HPDE6-E6E7 (cell line): Measurements from ENCODE around the gene CUL4A.
A peak's percentile ranks its signal among the peaks of the same experiment; 100 is the strongest.
"Not testable (repeated sequence)": the region's sequence is repeated elsewhere in the genome, so short reads cannot be mapped to it uniquely, and the experiment has no call there.

Experiments used
- DNase-seq: peaks from one replicate; pipeline ENCODE4 v3.0.0; 2011; ENCODE audit warnings: missing footprints; ENCODE audit errors: extremely low spot score

The CUL4A gene

DNA sequence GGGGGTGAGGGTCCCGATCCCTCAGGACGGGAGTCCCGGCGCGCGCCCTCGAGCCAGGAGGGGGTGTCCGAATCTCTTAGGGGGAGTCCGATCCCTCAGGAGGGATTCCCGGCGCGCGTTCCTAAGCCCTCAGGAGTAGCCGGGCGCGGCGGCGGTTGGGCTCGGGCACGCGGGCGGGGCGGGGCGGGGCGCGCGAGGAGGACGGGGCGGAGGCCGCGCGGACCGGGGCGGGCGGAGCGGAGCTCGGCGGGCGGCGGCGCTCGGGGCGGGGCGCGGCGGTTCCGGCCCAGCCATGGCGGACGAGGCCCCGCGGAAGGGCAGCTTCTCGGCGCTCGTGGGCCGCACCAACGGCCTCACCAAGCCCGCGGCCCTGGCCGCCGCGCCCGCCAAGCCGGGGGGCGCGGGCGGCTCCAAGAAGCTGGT lies at the start of gene CUL4A:
Gene CUL4A (plus strand): TSS at position 278 of the 423 bp plus-strand sequence. CDS start 15 bp downstream, at position 293.
- peak; percentile 59 for DNase-seq

GRCh38 chr13:113159701-113160100 lies 49.7 kb upstream of the CUL4A start:
- DNase-seq, result no peak

GRCh38 chr13:113160983-113161382 lies 48.4 kb upstream of the CUL4A start:
- no peak for DNase-seq

DNA sequence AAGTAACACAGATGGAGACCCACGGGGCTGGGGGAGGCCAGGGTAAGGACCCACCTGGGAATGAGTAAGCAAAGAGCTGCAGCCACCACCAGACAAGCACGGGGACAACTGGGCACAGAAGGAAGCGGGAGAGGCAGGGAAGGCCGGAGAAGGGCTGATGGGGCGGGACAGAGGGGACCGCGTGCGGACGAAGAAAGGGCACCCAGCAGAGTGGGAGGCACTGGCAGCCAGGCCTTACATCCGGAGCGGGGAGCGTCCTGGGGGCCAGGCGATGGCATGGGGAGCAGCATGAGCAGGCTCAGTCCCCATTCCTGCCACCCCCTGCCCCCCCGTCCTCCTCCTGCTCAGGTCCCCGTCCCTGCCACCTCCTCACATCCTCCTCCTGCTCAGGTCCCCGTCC lies 48.0 kb upstream of the CUL4A start:
- no peak for DNase-seq

- DNase-seq, result not testable (repeated sequence)
Observed at GRCh38 chr13:113161975-113162374, 47.4 kb upstream of the CUL4A start.

- DNase-seq, result no peak
Observed at GRCh38 chr13:113162783-113163685, 46.4 kb upstream of the CUL4A start.

DNA sequence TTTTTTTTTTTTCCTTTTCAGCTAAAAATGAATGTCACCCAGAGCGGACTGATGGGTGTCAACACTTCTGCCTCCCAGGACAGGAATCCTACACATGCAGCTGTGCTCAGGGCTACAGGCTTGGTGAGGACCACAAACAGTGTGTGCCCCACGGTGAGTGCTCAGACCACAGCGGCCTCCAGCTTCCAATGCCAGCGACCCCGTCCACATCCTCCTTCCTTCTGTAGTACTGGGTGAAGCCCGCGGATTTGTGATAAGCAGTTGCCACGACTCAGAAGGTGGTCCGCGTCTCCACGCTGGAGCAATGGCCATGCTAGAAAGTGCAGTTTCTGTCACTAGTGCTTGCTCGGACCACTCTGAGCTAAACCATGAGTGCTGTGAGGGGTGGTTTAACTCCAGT lies 44.9 kb upstream of the CUL4A start:
- DNase-seq, result no peak

GRCh38 chr13:113166266-113166665 lies 43.1 kb upstream of the CUL4A start:
- no peak for DNase-seq

DNA sequence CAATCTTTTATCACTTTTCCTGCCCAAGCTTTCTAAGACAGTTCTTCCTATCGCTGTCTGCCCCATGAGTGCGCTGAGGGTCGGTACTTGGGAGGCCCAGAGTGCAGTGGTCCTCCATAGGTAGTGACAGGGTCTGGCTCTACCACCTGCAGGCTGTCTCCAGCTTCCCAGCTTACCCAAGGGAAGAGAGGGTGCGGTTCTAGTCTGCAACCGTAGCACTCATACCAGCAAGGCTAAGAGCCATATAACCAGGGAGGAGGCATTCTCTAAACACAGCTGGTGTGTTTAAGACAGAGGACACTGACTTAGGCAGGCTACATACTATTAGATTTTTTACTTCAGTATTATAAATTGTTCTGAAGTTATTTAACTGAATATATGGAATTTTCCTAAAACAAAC lies 42.7 kb upstream of the CUL4A start:
- DNase-seq, result no peak

DNA sequence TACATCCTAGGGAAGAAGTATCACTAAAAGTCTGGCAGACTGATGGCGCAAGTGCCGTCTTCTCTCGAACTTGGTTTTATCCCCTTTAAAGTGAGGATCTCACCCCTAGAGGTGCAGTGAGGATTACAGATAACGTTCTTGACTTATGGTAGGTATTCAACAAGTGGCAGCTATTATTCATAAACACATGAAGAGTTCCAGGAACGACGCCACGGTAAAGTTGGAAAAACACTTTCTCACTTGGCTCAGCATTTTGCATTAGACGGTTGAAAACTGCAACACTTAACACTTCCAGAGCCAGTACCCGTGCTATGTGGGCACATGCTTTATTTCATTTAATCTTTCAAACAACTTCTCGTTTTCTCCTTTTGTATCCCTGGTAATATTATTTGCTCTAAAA lies 42.3 kb upstream of the CUL4A start:
- no peak for DNase-seq

DNA sequence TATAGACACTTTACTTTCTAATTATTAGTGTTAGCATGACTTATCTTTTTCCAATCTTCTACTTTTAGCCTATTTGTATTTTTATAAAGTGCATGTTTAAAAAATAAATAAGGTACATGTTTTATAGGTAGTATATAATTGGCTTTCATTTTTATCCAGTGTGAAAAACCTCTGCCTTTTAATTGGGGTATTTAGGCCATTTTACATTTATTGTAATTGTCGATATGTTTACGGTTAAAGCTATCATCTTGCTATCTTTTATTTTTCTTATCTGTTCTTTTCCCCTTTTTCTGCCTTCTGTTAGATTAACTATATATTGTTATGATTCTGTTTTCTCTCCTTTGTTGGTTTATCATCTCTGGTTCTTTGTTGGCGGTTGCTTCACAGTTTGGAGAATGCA lies 41.8 kb upstream of the CUL4A start:
- no peak for DNase-seq

- DNase-seq, result no peak
Observed at GRCh38 chr13:113168211-113168610, 41.2 kb upstream of the CUL4A start.

GRCh38 chr13:113169277-113170272 lies 39.8 kb upstream of the CUL4A start:
- no peak for DNase-seq

GRCh38 chr13:113170511-113170910 lies 38.9 kb upstream of the CUL4A start:
- no peak for DNase-seq

- DNase-seq, result no peak
Observed at GRCh38 chr13:113171250-113172125, 37.9 kb upstream of the CUL4A start.

GRCh38 chr13:113172419-113172926 lies 36.9 kb upstream of the CUL4A start:
- DNase-seq, result no peak

GRCh38 chr13:113176280-113176679 lies 33.1 kb upstream of the CUL4A start:
- no peak for DNase-seq

- no peak for DNase-seq
Observed at GRCh38 chr13:113176822-113177221, 32.6 kb upstream of the CUL4A start.

DNA sequence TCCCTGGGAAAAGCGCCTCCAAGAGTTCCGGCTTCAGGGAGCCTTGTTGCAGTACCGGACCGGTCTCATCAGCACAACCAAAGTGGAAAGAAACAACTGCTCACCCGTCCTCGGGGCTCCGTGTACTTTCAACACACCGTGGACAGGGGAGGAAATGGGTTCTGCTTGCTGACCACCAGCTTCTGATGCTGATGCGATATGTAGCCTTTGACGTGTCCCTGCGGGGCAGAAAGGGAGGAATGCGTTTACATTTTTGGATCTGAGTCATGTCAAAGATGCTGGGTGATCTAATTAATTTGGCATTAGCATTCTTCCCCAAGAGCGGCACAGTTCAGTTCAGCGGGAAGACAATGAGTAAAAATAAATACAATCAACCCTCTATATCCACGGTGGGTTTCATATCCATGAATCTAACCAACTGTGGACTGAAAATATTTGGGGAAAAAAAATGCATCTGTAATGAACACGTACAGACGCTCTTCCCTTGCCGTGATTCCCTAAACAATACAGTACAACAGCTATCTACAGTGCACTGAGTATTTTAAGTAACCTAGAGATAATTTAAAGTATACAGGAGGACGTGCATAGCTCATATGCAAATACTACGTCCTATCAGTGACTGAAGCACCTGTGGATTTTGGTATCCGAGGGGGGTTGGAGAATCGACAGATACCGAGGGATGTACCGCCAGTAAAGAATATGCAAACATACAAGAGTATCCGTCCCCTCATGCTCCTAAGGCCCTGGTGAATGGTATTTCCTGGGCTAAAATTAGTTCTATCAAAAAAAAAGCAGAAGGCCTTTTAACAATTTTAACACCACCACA lies 31.1 kb upstream of the CUL4A start:
- no peak for DNase-seq

DNA sequence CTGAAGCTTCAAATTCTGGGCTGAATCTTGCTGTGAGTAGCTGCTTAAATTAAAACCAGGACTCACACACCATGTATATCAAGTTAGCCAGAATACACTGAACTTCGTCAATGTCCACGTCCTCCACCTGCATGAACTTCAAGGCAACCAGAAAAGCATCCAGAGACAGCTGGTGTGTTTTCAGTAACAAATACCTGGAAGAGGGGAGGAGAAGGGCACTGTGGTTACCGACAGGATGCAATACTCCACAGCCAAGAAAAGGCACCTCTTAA lies 30.6 kb upstream of the CUL4A start:
- no peak for DNase-seq
